Stimulated activated CD4-positive, alpha-beta T cell treated with anti-CD3 and anti-CD28 coated beads, Interleukin-15, amount 100 ng/mL, for 1 hour (primary cell): ENCODE data around the gene PMEPA1.
"Not testable (repeated sequence)": the region's sequence is repeated elsewhere in the genome, so short reads cannot be mapped to it uniquely, and the experiment has no call there.

Experiments used
- DNase-seq, 2 donors: peaks; one replicate each; pipeline ENCODE4 v3.0.0-alpha.2; 2020; ENCODE audit warnings: low read depth in 1 of 2, low spot score in 1 of 2

PMEPA1 gene

DNA sequence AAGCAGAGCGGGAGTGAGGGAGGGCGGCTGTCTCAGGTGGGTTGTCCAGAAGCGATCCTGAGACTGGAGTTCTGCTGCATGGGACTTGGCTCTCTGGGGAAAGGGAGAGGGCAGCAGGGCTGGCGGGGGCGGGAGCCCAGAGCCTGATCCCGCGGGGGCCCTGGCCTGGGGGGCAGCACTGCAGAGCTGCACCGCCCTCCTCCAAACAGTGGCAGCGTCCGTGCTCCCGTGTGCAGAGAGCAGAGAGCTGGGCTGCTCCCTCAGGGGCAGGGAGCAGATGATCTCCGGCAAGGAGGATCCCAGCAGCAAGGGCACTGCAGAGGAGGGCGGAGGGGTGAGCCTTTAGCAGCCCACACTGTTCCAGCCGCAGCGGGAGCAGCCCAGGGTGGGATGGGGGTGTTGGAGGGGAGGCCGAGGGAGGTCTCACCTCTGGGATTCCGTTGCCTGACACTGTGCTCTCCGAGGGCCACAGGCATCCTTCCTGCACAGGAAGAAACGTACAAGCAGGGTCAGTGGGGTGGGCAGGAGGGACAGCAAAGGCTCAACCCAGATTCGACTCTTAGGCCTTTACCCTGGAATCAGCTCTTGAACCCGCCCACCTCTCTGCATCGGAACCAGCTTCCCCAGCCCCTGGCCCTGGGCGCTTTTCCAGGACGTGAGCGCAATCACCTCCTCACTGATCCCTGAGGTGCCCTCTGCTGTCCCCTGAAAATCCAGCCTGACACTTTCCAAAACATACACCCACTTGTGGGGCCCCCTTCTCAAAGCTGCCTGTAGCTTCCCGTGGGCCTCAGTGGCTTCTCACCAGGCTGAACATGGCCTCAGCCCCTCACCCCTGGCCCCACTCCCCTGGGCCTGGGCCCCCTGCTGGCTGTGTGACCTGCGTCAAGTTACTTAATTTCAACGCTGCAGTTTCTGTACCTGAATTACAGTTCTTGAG lies 56.9 kb downstream of the PMEPA1 start:
- no peak for DNase-seq

DNA sequence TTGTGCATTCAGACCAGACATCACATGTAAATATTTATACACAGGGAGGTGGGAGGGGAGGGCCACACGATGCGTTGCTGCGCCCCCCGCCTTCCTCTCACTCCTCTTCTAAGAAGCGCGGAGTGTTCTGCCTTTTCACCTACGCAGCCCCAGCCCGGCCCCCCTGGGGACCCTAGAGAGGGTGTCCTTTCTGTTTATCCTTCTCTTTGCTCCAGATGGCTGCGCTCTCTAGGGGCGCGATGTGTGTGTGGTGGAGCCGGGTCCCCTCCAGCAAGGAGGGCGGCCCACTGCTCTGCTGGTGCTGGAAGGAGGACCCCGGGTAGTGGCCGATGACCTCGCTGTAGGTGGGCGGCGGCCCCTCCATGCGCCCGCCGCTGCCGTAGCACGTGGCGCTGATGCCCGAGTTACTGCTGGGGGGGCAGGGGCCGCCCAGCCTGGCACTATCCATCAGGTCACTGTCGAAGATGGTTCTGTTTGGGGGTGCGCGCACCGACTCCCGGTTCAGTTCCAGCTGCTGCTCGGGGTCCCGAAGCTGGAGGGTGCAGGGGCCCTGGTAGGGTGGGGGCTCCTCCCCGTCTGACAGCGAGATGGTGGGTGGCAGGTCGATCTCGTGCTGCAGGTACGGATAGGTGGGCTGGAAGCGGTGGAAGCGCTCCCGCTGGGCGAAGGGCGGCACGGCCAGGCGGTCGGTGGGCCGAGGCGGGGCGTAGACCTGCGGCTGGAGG lies 57.8 kb downstream of the PMEPA1 start:
- no peak for DNase-seq

DNA sequence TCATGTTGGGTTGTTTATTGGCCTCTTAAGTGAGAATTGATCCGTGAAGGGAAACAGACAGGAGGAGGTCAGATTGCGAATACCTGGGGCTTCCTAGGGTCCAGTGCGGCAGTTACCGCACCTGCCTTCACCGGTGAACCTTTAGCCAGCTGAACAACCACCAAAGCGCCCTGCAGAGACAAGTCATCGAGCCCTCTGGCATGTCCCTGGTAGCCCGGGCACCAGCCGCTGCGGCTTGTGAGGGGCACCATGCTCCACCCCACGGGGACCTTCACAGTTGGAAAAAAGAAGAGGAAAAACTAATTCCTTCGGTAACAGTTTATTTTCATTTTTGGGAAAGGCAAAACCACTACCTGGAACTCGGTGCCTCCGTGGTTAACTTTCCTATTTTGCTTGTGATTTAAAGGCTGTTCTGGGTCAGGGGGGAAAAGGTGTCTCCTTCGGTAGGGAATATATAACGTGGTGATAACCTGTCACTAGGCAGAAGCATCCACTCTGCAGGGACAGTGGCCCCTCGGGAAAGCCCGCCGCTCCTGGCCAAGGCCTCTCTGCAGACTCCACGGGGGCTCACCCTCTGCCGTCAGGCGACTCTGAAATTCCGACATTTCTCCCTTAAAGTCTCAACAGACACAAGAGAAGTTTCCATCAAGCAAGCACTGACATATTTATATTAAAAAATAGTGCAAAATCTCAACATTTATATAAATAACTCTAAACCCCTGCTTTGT lies 58.9 kb downstream of the PMEPA1 start:
- no peak for DNase-seq

DNA sequence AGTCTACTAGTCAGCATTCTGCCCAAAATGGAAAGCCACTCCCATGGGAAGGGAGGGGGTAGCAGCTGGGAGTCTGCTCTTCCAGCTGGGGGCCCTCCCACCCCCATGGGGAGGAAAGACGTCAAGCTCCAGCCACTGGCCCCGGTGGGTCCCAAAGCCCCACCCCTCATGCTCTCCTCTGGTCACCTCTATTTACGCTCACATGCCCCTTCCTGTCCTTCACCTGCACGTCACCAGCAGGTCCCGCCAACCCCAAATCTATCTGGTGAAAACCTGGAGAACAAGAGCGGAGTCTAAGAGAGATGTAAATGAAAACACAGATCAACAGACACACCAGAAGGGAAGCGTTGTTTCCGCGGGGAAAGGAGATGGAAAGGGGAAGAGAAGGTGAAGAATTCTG lies 59.5 kb downstream of the PMEPA1 start:
- DNase-seq: no peak

DNA sequence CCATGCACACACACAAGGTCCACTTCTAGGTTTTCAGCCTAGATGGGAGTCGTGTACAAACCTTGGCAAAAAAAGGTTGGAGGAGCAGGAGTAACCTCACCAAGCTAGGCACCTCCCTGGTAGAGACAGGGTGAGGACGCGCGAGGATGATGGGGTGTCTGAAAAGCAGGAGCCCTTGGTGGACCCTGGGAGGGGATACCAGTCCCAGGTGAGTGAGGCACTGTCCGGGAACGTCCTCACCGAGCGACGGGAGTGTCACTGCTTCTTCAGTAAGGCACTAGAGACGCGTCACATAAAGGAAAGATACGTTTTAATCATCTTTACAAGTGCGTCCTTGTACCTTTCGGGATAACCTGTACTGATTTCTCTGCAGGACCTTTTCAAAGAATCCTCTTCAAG lies 60.2 kb downstream of the PMEPA1 start:
- no peak for DNase-seq

DNA sequence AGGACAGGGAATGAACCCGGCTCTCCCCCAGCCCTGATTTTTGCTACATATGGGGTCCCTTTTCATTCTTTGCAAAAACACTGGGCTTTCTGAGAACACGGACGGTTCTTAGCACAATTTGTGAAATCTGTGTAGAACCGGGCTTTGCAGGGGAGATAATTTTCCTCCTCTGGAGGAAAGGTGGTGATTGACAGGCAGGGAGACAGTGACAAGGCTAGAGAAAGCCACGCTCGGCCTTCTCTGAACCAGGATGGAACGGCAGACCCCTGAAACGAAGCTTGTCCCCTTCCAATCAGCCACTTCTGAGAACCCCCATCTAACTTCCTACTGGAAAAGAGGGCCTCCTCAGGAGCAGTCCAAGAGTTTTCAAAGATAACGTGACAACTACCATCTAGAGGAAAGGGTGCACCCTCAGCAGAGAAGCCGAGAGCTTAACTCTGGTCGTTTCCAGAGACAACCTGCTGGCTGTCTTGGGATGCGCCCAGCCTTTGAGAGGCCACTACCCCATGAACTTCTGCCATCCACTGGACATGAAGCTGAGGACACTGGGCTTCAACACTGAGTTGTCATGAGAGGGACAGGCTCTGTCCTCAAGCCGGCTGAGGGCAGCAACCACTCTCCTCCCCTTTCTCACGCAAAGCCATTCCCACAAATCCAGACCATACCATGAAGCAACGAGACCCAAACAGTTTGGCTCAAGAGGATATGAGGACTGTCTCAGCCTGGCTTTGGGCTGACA lies 60.8 kb downstream of the PMEPA1 start:
- DNase-seq: no peak

DNA sequence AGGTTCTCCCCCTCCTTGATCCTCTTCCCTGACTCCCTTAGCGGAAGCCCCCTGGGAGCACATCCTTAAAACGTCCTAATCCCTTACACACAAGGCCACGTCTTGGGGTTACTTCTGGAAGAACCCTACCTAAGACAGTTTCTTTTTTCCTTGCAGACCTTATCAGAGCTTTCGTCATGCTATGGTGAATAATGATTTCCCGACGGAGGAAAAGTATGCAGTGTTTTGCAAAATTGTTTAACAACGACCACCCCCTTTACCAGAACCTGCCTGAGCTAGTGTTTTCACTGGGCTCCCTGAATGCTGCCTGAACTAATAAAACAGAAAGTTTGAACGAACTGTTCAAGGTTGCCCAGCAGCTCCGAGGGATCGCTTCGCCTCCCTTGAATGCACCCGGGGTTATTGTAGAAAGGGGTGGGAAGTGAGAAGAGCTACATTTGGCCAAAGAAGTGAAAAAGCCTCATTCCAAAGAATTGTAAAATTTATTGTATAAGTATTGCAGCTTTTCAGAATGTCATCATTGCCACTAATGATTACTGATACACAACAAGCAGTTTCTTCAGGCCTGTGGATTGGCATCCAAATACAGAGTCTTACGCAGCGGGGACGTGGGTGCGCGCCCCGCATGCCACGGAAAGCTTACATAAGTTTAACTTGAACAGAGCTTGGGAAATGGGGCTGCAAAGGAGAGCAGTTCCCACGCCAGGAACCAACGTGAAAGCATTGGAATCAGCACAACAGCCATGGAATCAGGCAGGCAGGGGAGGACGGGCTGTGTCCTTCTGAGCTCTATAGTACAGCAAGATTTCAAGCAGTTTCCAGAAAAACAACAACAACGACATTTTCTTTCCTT lies 61.7 kb downstream of the PMEPA1 start:
- no peak for DNase-seq

DNA sequence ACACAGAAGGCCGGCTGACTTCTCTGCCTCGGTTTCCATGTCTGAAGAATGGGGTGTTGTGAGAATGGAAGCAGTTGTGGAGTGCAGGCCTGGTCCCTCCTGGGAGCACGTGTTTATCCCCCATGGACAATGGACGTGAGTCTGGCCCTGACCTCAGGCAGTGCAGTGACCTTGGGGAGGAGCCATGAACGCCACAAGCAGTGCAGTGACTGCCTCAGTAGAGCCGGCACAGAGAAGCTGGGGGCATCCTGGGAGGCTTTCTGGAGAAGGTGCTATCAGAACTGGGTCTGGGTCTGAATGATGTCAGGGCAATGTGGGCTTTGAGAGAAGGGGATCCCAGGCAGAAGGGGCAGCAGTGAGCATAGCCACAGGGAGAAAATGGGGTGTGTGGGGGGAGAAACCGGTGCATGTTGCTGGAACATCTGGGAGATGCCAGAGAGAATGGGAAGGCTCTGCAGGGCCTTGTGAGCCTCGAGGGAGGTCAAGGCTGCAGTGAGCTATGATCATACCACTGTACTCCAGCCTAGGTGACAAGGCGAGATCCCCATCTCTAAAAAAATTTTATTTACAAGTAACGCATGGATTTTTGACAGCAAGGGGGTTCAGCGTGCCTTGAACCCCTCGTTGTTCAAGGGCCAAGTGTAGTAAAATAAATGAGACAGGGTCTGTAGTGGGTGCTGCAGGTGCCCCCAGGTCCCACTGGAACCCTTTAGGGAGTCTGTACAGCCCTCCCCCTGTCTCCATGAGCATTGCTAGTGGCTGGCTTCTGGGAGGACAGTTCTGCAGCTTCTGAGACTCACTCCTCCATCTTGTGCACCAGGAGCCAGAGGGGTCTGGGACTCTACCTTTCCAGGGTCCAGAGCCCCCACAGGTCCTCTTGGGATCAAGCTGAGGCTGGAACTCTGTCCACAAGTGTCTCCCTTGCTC lies 62.5 kb downstream of the PMEPA1 start:
- DNase-seq: no peak

DNA sequence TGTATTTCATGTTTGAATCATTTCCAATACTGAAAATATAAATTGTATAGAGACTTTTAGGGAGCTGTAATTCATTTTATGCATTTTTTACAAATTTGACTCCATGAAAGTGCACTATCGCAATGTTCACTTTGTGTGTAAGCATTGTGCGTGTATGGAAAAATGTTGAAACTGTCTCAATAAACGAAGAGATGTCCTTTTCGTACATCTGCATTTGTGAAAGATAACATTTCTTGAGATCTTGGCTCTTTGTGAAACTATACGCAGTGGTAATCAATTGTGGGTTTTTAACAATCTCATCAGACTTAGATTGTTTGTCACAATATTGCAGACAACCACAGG lies 70.9 kb downstream of the PMEPA1 start:
- DNase-seq: no peak

DNA sequence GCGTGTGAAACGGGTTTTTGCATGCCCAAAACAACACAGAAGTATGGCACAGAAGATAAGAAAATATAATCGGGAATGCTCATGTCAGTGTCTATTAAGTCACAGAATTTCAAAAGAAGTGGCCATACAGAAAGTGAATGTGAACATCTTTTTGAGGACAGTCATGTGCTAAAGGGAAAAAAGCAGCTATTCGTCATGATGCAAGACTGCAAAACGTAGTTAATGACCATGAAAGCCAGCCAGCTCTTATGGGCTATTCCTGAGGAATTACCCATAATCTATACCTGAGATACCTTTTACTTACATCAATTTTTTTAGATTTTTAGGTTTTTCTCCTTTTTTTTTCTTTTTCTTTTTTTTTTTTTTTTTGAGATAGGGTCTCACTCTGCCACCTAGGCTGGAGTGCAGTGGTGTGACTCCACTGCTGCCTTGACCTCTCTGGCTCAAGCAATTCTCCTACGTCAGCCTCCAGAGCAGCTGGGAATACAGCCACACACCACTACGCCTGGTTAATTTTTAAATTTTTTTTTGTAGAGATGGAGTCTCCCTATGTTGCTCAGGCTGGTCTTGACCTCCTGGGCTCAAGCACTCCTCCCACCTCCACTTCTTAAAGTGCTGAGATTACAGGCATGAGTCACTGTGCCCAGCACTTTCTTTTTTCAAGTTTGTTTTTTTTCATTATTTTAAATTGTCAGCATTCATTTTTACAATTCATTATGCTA lies 71.5 kb downstream of the PMEPA1 start:
- DNase-seq: no peak

DNA sequence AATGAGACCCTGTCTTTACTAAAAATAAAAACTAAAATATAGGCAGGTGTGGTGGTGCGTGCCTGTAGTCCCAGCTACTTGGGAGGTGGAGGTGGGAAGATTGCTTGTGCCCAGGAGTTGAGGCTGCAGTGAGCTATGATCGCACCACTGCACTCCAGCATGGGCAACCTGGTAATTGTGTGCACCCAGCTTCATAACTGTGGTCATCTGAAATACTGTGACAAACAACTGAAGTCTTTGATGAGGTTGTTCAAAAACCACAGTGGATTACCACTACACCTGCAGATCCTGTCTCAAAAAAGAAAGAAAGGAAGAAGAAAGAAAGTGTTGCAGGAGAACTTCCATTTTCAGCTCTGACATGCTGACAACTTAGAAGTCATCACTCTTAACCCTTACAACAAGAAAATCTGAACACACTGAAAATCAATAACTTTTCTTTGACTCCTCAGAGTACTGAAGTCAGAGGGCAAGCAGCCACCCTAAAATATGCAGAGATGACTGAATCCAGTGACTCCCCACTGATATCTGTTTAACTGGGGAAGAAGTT lies 75.8 kb downstream of the PMEPA1 start:
- no peak for DNase-seq

DNA sequence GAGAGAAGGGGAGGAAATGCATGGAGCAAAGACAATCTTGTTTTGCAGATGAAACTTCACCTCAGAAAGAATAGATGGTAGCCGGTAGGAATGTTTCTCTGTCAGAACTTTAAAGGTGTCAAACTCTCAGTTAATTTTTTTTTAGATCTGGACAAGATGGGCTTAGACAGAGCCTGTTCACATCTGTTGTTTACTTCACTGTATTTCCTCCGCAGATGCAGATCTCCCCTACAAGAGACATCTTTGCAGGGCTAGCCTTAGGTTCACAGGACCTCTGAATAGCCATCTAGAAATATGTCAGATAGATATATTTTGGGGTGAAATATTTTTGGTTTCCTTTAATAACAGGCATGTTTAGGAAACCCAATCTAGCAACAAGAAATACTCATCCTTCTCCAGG lies 77.5 kb downstream of the PMEPA1 start:
- no peak for DNase-seq

DNA sequence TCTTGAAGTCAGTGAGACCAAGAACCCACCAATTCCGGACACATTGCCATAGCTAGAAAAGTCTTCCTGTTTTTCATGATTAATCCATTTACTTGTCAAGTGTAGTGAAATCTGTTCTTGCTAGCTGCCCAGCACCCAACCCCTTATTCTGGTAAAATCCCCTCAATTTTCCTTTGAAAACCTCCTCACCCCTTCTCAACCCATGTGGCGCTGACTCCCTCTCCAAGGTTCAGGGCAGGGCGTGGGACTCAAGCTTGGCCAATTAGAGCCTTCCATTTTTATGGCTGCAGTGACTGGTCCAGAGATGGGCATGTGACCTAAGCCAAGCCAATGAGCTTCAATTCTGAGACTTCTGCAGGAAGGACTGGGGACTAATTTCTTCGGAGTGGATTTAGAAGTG lies 79.8 kb downstream of the PMEPA1 start:
- DNase-seq: no peak

DNA sequence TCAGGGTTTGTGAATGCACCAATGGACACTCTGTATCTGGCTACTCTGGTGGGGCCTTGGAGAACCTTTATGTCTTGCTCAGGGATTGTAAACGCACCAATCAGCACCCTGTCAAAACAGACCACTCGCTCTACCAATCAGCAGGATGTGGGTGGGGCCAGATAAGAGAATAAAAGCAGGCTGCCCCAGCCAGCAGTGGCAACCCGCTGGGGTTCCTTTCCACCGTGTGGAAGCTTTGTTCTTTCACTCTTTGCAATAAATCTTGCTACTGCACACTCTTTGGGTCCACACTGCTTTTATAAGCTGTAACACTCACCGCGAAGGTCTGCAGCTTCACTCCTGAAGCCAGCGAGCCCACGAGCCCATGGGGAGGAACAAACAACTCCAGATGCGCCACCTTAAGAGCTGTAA lies 80.3 kb downstream of the PMEPA1 start:
- DNase-seq: not testable (repeated sequence)

DNA sequence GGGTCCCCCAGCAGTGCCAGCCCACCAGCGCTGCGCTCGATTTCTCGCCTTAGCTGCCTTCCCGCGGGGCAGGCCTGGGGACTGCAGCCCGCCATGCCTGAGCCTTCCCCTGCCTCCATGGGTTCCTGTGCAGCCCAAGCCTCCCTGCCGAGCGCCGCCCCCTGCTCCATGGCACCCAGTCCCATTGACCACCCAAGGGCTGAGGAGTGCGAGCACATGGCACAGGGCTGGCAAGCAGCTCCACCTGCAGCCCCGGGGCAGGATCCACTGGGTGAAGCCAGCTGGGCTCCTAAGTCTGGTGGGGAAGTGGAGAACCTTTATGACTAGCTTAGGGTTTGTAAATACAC lies 80.9 kb downstream of the PMEPA1 start:
- not testable (repeated sequence) for DNase-seq

DNA sequence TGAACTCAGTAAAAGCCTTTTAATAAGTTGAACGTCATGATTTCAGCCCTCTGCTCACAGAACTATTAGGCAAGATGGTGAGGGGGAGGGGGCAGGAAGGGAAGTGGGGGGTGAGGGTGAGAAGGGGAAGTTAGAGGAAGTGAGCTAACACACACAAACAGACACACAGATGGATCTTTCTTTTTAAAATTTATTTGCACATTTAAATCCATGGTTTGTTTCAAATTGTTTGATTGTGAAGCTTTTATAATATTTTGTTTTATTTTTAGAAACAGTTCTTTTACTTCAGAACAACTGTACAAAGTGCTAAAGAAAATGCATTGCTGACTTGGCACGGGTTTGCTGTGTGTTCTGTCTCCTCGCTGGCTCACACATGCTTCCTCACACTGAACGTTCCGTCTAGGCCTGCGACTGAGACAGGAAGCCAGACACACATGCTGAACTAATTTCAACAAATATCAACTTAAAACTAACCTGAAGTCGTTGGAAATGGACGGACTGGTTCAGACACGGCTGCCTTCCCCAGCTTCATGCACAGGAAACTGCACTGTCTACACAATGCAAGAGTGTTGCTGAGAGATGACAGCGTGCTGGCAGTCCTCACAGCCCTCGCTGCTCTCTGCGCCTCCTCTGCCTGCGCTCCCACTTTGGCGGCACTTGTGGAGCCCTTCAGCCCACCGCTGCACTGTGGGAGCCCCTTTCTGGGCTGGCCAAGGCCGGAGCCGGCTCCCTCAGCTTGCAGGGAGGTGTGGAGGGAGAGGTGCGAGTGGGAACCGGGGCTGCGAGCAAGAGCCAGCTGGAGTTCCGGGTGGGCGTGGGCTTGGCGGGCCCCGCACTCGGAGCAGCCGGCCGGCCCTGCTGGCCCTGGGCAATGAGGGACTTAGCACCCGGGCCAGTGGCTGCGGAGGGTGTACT lies 81.5 kb downstream of the PMEPA1 start:
- DNase-seq: no peak

DNA sequence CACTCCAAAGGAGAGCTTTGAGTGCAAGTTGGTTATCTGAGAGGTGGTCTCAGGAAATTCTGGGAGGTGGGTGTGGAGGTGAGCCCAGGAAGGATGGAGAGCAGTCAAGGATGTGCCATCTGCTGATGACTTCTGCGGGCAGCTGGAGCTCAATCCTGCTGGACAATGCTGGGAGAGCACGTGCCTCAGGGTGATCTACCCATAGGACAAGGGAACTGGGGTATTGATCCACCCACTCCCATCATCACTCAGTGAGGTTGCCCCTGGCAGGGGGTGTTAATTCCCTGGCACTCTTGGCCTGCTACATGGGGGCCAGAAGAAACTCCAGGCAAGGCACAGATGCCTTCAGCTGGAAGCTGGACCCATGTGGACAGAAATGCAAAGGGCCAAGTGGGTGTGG lies 82.5 kb downstream of the PMEPA1 start:
- DNase-seq: no peak
